Measurements from ENCODE around the gene AFM.

GRCh38 chr4:73479323-73479722, 2.2 kb upstream of the AFM start:
- TF ChIP-seq POLR2AphosphoS5 (IDR thresholded peaks at IDR 0.05; ENCODE audit: low read depth, low read length): no peak
- TF ChIP-seq POLR2A (IDR thresholded peaks at IDR 0.05; ENCODE audit: low read depth, low read length): no peak
- TF ChIP-seq SPI1 (IDR thresholded peaks at IDR 0.05; ENCODE audit: low read depth, low read length): no peak
